ENCODE data around the gene CRLF2.

DNA sequence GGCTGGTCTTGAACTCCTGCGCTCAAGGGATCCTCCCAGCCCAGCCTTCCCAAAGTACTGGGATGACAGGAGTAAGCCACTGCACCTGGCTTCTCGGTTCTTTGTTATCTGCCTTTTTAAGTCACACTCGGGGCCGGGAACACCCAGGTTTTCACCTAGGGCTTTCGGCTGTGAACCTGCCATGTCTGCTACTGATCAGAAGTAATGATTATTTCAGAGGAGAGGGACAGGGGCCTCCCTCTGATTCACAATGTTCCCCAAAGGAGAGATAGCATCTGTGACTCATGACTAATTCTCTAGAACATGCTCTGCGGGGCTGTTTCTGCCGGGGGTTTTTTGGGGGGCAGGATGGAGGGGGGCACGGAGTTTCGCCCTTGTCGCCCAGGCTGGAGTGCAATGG lies 26.9 kb downstream of the CRLF2 start:
- TF ChIP-seq, protein P1, sequence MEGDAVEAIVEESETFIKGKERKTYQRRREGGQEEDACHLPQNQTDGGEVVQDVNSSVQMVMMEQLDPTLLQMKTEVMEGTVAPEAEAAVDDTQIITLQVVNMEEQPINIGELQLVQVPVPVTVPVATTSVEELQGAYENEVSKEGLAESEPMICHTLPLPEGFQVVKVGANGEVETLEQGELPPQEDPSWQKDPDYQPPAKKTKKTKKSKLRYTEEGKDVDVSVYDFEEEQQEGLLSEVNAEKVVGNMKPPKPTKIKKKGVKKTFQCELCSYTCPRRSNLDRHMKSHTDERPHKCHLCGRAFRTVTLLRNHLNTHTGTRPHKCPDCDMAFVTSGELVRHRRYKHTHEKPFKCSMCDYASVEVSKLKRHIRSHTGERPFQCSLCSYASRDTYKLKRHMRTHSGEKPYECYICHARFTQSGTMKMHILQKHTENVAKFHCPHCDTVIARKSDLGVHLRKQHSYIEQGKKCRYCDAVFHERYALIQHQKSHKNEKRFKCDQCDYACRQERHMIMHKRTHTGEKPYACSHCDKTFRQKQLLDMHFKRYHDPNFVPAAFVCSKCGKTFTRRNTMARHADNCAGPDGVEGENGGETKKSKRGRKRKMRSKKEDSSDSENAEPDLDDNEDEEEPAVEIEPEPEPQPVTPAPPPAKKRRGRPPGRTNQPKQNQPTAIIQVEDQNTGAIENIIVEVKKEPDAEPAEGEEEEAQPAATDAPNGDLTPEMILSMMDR (IDR thresholded peaks at IDR 0.05) = no peak
- no peak for TF ChIP-seq POLR2A (IDR thresholded peaks at IDR 0.05)
